MM.1S (cell line): ENCODE measurements around the gene NDUFAF8.

Experiments used
- CTCF ChIP-seq: fragments of 300-600 bp; sonication (generic); IDR thresholded peaks from 2 replicates; pipeline ENCODE4 v1.5.1; 2016; ENCODE audit warnings: antibody characterized with exemption, low read length, mixed read lengths
- EZH2 ChIP-seq: fragments of 300-600 bp; sonication (generic); optimal IDR thresholded peaks from 2 replicates; pipeline ENCODE3; 2017; ENCODE audit warnings: low read depth, mild to moderate bottlenecking, antibody characterized with exemption, low read length, mixed read lengths

DNA sequence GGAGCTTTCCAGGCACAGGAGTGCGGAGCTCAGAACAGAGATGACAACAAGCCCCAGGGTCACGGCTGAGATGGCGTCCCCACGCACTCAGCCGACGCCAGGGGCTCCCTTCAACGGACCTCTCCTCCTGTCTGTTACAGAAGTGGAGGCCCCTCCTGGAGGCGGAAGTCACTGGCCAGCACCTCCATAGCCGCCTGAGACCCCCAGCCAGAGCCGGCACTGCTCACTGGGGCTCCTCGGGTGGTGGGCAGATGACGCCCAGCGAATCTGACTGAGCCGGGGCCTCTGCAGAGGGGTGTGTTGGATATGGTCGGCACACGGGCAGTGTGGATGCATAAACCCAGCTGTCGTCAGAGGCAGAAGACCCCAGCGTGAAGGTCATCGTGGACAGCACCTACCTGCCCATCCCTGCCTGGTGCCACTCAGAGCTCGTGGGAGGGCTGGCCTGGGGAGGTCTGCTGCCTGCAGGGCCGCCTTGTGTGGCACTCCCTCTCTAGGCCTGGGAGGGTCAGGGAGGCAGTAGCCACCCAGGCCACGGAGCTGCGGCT, 20.0 kb downstream of the NDUFAF8 start:
- TF ChIP-seq EZH2 (no peak), CTCF (no peak)
